ENCODE results near the gene RPS27.

Gene RPS27

DNA sequence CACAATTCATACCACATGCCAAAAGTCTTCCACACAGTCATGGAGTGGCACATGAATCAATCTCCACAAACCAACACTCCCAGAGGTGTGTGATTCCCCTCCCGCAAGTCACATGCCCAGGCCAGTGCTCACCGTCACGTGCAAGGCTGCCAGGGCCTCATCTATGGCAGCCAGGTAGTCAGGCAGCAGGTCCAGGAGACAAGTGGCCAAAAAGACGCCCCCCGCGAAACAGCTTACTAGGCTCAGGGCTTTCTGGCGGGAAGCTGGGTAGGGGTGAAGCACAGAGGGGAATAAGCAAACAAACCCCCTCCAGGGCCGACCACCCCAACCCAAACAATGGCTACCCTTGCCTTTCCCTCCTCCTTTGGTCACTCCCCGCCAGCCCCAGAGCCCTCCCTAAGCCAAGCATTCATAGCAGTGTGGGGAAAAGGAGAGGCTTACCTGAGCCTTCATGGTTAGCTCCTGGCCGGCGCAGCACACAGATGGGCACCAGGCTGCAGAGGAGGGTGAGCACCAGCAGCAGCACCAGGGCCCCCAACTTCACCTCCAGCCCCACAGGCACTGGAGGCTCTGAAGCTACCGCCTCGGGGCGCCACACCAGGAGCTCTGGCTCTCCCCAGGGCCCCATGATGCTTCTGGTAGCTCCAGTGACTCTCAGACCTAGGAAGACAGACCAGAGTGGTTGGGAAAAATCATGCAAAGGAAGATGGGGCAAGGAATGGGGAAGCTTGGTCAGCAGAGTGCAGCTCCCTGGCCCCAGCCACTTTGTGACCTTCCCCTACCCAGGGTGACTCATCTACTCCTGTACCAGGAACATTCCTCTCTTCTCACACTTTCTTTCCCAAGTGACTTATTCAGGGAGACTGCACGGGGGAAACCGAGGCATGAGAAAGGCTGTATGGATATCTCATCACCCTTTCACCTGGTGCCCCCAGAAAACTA lies 28.2 kb upstream of the RPS27 start:
- peaks cover 14% of the 10 kb centered on the region for H3K4me1 ChIP-seq (ENCODE audit: control insufficient read depth, insufficient read depth, low read length)

GRCh38 chr1:153963030-153963849 lies 27.3 kb upstream of the RPS27 start, which contains the start of gene SLC39A1:
Gene SLC39A1 (minus strand): TSS chr1:153963537. CDS start chr1:153962715, 822 bp downstream.
- peaks cover 14% of the 10 kb centered on the region for H3K4me1 ChIP-seq (ENCODE audit: control insufficient read depth, insufficient read depth, low read length)
- H3K36me3 ChIP-seq (ENCODE audit: control insufficient read depth, insufficient read depth, low read length) = peaks cover 28% of the 10 kb centered on the region
- no peaks in the 10 kb centered on the region for H3K27me3 ChIP-seq (ENCODE audit: control insufficient read depth, insufficient read depth, low read length)
- peak within 1 kb of the TSS; percentile 91 for H3K27ac ChIP-seq (ENCODE audit: low read depth, low read length)
- no peaks in the 10 kb centered on the region for H3K9me3 ChIP-seq (ENCODE audit: control insufficient read depth, insufficient read depth, low read depth, low read length)
- peak within 1 kb of the TSS; percentile 89 for H3K4me3 ChIP-seq (ENCODE audit: low read depth, low read length)
- H3K9ac ChIP-seq (ENCODE audit: low read length) = peak within 1 kb of the TSS; percentile 90

More for the DNA sequence above, 28.2 kb upstream of the RPS27 start:
- Histone ChIP-seq H3K9me3 (ENCODE audit: control insufficient read depth, insufficient read depth, low read depth, low read length) (no peaks in the 10 kb centered on the region), H3K4me3 (ENCODE audit: low read depth, low read length) (peak overlapping the region; percentile 89), H3K9ac (ENCODE audit: low read length) (peak overlapping the region; percentile 90), H3K27me3 (ENCODE audit: control insufficient read depth, insufficient read depth, low read length) (no peaks in the 10 kb centered on the region), H3K36me3 (ENCODE audit: control insufficient read depth, insufficient read depth, low read length) (peaks cover 28% of the 10 kb centered on the region), H3K27ac (ENCODE audit: low read depth, low read length) (peak overlapping the region; percentile 91)

- no peaks in the 10 kb centered on the region for H3K27me3 ChIP-seq (ENCODE audit: control insufficient read depth, insufficient read depth, low read length)
- H3K4me1 ChIP-seq (ENCODE audit: control insufficient read depth, insufficient read depth, low read length) = peaks cover 19% of the 10 kb centered on the region
- peak overlapping the region; percentile 91 for H3K27ac ChIP-seq (ENCODE audit: low read depth, low read length)
- H3K4me3 ChIP-seq (ENCODE audit: low read depth, low read length) = peak overlapping the region; percentile 89
- peak overlapping the region; percentile 89 for H3K9ac ChIP-seq (ENCODE audit: low read length)
- no peaks in the 10 kb centered on the region for H3K9me3 ChIP-seq (ENCODE audit: control insufficient read depth, insufficient read depth, low read depth, low read length)
- H3K36me3 ChIP-seq (ENCODE audit: control insufficient read depth, insufficient read depth, low read length) = peaks cover 28% of the 10 kb centered on the region
These were observed 26.7 kb upstream of the RPS27 start for GRCh38 chr1:153963850-153964331.

- H3K4me1 ChIP-seq (ENCODE audit: control insufficient read depth, insufficient read depth, low read length) = peaks cover 8% of the 10 kb centered on the region
- H3K27me3 ChIP-seq (ENCODE audit: control insufficient read depth, insufficient read depth, low read length) = no peaks in the 10 kb centered on the region
- H3K4me3 ChIP-seq (ENCODE audit: low read depth, low read length) = peak within 1 kb of the TSS; percentile 78
- peak within 1 kb of the TSS; percentile 82 for H3K9ac ChIP-seq (ENCODE audit: low read length)
- peak within 1 kb of the TSS; percentile 81 for H3K27ac ChIP-seq (ENCODE audit: low read depth, low read length)
- no peaks in the 10 kb centered on the region for H3K9me3 ChIP-seq (ENCODE audit: control insufficient read depth, insufficient read depth, low read depth, low read length)
- no peaks in the 10 kb centered on the region for H3K36me3 ChIP-seq (ENCODE audit: control insufficient read depth, insufficient read depth, low read length)
These were observed 23.2 kb upstream of the RPS27 start, which contains the start of gene CREB3L4 for GRCh38 chr1:153967107-153967999. Gene CREB3L4 (plus strand): TSS chr1:153967902. CDS start chr1:153968526, 624 bp downstream.

DNA sequence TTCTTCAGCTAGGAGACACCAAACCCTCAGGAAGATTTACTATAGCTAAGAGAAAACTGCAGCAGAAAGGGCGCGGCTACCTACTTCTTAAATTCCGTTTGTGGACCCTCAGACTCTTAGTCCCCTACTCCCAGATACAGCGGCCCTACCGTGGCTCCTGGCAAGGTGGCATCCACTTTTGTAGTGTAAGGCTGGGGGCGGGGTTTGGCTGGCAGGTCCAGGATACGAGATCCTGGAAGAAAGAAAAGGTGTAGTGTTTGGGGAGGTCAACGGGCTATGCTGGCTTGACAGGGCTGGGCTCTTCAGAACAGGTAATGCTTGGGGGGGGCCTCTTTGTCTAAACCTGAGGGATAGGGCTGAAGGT lies 22.6 kb upstream of the RPS27 start:
- H3K9ac ChIP-seq (ENCODE audit: low read length) = peak overlapping the region; percentile 82

GRCh38 chr1:153968408-153968807 lies 22.2 kb upstream of the RPS27 start:
- no peak overlapping the region for H3K27ac ChIP-seq (ENCODE audit: low read depth, low read length)

More for the DNA sequence above, 22.6 kb upstream of the RPS27 start:
- Histone ChIP-seq H3K27me3 (ENCODE audit: control insufficient read depth, insufficient read depth, low read length) (no peaks in the 10 kb centered on the region), H3K9me3 (ENCODE audit: control insufficient read depth, insufficient read depth, low read depth, low read length) (no peaks in the 10 kb centered on the region), H3K4me3 (ENCODE audit: low read depth, low read length) (peak overlapping the region; percentile 78), H3K27ac (ENCODE audit: low read depth, low read length) (peak overlapping the region; percentile 81), H3K36me3 (ENCODE audit: control insufficient read depth, insufficient read depth, low read length) (peaks cover 2% of the 10 kb centered on the region; the same call in 1 of the 2 replicates), H3K4me1 (ENCODE audit: control insufficient read depth, insufficient read depth, low read length) (peaks cover 8% of the 10 kb centered on the region)

DNA sequence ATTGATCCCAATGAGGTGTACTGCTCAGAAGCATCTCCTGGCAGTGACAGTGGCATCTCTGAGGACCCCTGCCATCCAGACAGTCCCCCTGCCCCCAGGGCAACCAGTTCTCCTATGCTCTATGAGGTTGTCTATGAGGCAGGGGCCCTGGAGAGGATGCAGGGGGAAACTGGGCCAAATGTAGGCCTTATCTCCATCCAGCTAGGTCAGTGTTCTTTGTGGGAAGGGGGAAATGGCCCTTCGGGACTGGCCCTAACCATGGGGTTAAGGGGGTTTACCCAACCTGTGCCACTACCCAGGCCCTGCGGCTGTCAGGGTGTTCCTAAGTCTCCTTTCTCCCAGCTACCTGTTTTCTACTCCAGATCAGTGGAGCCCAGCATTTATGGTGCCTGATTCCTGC lies 21.6 kb upstream of the RPS27 start:
- H3K27me3 ChIP-seq (ENCODE audit: control insufficient read depth, insufficient read depth, low read length) = no peaks in the 10 kb centered on the region
- no peak overlapping the region for H3K27ac ChIP-seq (ENCODE audit: low read depth, low read length)
- peaks cover 12% of the 10 kb centered on the region for H3K36me3 ChIP-seq (ENCODE audit: control insufficient read depth, insufficient read depth, low read length)
- H3K9ac ChIP-seq (ENCODE audit: low read length) = peak overlapping the region; percentile 82
- peak overlapping the region; percentile 78; the same call in 1 of the 2 replicates for H3K4me3 ChIP-seq (ENCODE audit: low read depth, low read length)
- H3K4me1 ChIP-seq (ENCODE audit: control insufficient read depth, insufficient read depth, low read length) = peaks cover 8% of the 10 kb centered on the region
- no peaks in the 10 kb centered on the region for H3K9me3 ChIP-seq (ENCODE audit: control insufficient read depth, insufficient read depth, low read depth, low read length)

More at GRCh38 chr1:153968408-153968807, 22.2 kb upstream of the RPS27 start:
- peak overlapping the region; percentile 82 for H3K9ac ChIP-seq (ENCODE audit: low read length)
- H3K36me3 ChIP-seq (ENCODE audit: control insufficient read depth, insufficient read depth, low read length) = peaks cover 6% of the 10 kb centered on the region
- H3K4me1 ChIP-seq (ENCODE audit: control insufficient read depth, insufficient read depth, low read length) = peaks cover 8% of the 10 kb centered on the region
- H3K4me3 ChIP-seq (ENCODE audit: low read depth, low read length) = peak overlapping the region; percentile 78
- H3K27me3 ChIP-seq (ENCODE audit: control insufficient read depth, insufficient read depth, low read length) = no peaks in the 10 kb centered on the region
- H3K9me3 ChIP-seq (ENCODE audit: control insufficient read depth, insufficient read depth, low read depth, low read length) = no peaks in the 10 kb centered on the region

DNA sequence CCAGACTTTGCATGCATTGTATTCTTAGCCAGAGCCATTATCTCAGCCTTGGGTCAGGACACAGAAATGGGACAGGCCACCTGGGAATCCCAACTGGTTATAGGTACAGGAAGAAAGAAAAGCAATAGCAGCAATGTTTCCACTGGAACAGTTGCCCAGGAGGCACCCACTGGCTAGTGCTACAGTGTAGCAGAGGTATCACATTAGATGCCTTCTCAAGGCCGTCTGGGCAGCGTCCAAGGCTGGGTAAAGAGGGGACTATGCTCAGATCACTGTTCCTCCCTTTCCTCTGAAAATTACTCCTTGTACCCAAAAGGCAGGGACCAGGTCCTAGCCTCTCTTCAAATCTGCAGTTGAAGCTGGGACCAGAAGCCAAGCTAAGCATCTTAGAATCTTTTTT lies 20.2 kb upstream of the RPS27 start:
- Histone ChIP-seq H3K36me3 (ENCODE audit: control insufficient read depth, insufficient read depth, low read length) (peaks cover 23% of the 10 kb centered on the region), H3K4me1 (ENCODE audit: control insufficient read depth, insufficient read depth, low read length) (peaks cover 8% of the 10 kb centered on the region), H3K27ac (ENCODE audit: low read depth, low read length) (no peak overlapping the region)

GRCh38 chr1:153973071-153973470 lies 17.5 kb upstream of the RPS27 start:
- H3K27me3 ChIP-seq (ENCODE audit: control insufficient read depth, insufficient read depth, low read length) = no peaks in the 10 kb centered on the region
- H3K9ac ChIP-seq (ENCODE audit: low read length) = no peak overlapping the region
- H3K36me3 ChIP-seq (ENCODE audit: control insufficient read depth, insufficient read depth, low read length) = peaks cover 29% of the 10 kb centered on the region
- no peak overlapping the region for H3K27ac ChIP-seq (ENCODE audit: low read depth, low read length)
- H3K4me1 ChIP-seq (ENCODE audit: control insufficient read depth, insufficient read depth, low read length) = peaks cover 10% of the 10 kb centered on the region
- H3K9me3 ChIP-seq (ENCODE audit: control insufficient read depth, insufficient read depth, low read depth, low read length) = no peaks in the 10 kb centered on the region
- H3K4me3 ChIP-seq (ENCODE audit: low read depth, low read length) = no peak overlapping the region

More for the DNA sequence above, 20.2 kb upstream of the RPS27 start:
- H3K27me3 ChIP-seq (ENCODE audit: control insufficient read depth, insufficient read depth, low read length) = no peaks in the 10 kb centered on the region
- H3K9me3 ChIP-seq (ENCODE audit: control insufficient read depth, insufficient read depth, low read depth, low read length) = no peaks in the 10 kb centered on the region
- H3K9ac ChIP-seq (ENCODE audit: low read length) = no peak overlapping the region
- no peak overlapping the region for H3K4me3 ChIP-seq (ENCODE audit: low read depth, low read length)

DNA sequence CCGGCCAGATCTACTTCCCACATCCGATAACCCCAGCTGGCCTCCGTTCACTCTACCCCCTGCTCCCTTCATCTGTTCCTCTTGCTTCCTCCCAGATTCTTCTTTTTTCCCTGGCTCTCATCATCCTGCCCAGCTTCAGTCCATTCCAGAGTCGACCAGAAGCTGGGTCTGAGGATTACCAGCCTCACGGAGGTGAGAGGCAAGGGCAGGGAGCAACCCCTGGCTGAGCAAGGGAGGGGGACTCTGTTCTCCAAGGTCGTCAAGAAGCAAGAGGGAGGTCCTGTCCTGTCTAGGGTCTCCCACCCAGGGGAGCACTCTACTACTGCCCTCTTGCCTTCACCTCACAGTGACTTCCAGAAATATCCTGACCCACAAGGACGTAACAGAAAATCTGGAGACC lies 17.0 kb upstream of the RPS27 start:
- H3K27ac ChIP-seq (ENCODE audit: low read depth, low read length) = no peak overlapping the region
- H3K9me3 ChIP-seq (ENCODE audit: control insufficient read depth, insufficient read depth, low read depth, low read length) = no peaks in the 10 kb centered on the region
- no peak overlapping the region for H3K4me3 ChIP-seq (ENCODE audit: low read depth, low read length)
- peaks cover 8% of the 10 kb centered on the region for H3K4me1 ChIP-seq (ENCODE audit: control insufficient read depth, insufficient read depth, low read length)
- H3K27me3 ChIP-seq (ENCODE audit: control insufficient read depth, insufficient read depth, low read length) = no peaks in the 10 kb centered on the region
- no peak overlapping the region for H3K9ac ChIP-seq (ENCODE audit: low read length)
- H3K36me3 ChIP-seq (ENCODE audit: control insufficient read depth, insufficient read depth, low read length) = peaks cover 29% of the 10 kb centered on the region
